Left ventricle myocardium inferior (tissue), 1 donor: ENCODE measurements around the gene DNM1. TPM values are rescaled to one million over a fixed set of nuclear protein-coding genes. Genes with fewer than 3 reads are reported as not detected.

ENCODE experiments used
- DNase-seq: peaks from one replicate; pipeline ENCODE4 v3.0.0-alpha.2; 2020
- H3K27ac ChIP-seq: fragments of 200-600 bp; replicated peaks from 2 replicates; pipeline ENCODE4 v1.8.0; 2021
- H3K27me3 ChIP-seq: fragments of 200-600 bp; 2 replicates; pipeline ENCODE4 v1.8.0; 2021; ENCODE audit warnings: low read depth
- H3K36me3 ChIP-seq: fragments of 200-600 bp; 2 replicates; pipeline ENCODE4 v1.8.0; 2021
- H3K4me1 ChIP-seq: fragments of 200-600 bp; 2 replicates; pipeline ENCODE4 v1.8.0; 2021
- H3K4me3 ChIP-seq: fragments of 200-600 bp; 2 replicates; pipeline ENCODE4 v1.8.0; 2021; ENCODE audit warnings: mild to moderate bottlenecking, moderate library complexity
- H3K9me3 ChIP-seq: fragments of 200-600 bp; replicated peaks from 2 replicates; pipeline ENCODE4 v1.8.0; 2021
- CTCF ChIP-seq: fragments of 200-600 bp; IDR thresholded peaks from 2 replicates; pipeline ENCODE4 v1.8.0; 2021; ENCODE audit warnings: antibody characterized with exemption, mild to moderate bottlenecking, borderline replicate concordance
- intact Hi-C: fragments of 100-400 bp; cut with micrococcal nuclease; formaldehyde crosslinking; loops from one replicate; pipeline ENCODE4 v1.11.0; 2022
- long read RNA-seq: library from polyadenylated mRNA; unstranded; transcript quantifications from one replicate; pipeline ENCODE4 v2.0.0, GENCODE V29; 2021
- total RNA-seq: library from RNA; stranded (reverse); fragmentation: NEBNext Ultra II Directional; extraction: Animal tissue kit (Norgen Biotek cat#: 25700); gene quantifications from one replicate; pipeline ENCODE4 v1.2.1, GENCODE V29; 2021
- donor health status: DM: no; HTN: yes; CAD: no; lungs with severe emphysema.

The DNM1 gene
- total RNA-seq, result 4.9 TPM
- long read RNA-seq, partial matches to known transcripts, result 3 of 12 reads
- long read RNA-seq, other reads (novel, unspliced or antisense), result 9 of 12 reads

- H3K27ac ChIP-seq, result peak within 1 kb of the TSS; percentile 62
- peak; percentile 95 for TF ChIP-seq CTCF
- intact Hi-C loops, result no loop called here
- no peaks in the 10 kb centered on the region for H3K36me3 ChIP-seq
- no peaks in the 10 kb centered on the region for H3K9me3 ChIP-seq
- DNase-seq, result peak; percentile 61
- H3K27me3 ChIP-seq, result peaks cover 25% of the 10 kb centered on the region
- peak within 1 kb of the TSS; percentile 78 for H3K4me3 ChIP-seq
- peaks cover 11% of the 10 kb centered on the region for H3K4me1 ChIP-seq
Measured at GRCh38 chr9:128203024-128203706, at the start of gene DNM1. TSS of gene DNM1 (plus strand) at chr9:128203379. CDS start at chr9:128203471, 92 bp downstream.

- intact Hi-C loops, result no loop called here
- H3K27ac ChIP-seq, result no peak overlapping the region
- peaks cover 18% of the 10 kb centered on the region for H3K4me1 ChIP-seq
Measured at GRCh38 chr9:128153947-128154695, 49.1 kb upstream of the DNM1 start.

DNA sequence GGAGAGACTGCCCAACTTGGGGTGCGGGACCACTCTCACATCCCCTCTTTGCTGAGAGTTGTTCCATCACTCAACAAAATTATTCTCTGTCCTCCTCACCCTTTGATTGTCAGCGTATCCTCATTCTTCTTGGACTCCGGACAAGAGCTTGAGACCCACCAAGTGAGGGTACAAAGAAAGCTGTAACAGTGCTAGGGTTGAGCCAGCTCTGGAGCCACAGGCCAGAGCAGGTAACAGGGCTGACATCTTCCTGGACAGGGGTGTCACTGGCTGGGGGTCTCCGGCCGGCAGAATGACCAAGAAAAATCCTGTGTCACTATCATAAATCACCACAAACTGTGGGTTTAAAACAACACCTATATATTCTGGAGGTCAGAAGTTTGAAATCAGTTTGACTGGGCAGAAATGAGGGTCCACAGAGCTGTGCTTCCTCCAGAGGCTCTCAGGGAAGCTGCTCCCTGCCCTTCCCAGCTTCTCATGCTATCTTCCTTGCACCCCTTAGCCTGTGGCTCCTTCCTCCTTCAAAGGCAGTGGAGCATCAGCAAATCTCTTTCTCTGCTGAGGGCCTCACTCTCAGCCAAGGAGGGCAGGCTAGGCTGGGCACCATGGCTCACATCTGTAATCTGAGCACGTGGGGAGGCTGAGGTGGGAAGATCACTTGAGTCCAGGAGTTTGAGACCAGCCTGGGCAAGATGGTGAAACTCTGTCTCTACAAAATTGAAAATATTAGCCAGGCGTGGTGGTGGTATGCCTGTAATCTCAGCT lies 47.3 kb upstream of the DNM1 start:
- intact Hi-C loops, result no loop called here
- DNase-seq, result no peak
- H3K4me1 ChIP-seq, result peaks cover 16% of the 10 kb centered on the region
- no peaks in the 10 kb centered on the region for H3K27me3 ChIP-seq
- H3K4me3 ChIP-seq, result no peak overlapping the region
- no peak overlapping the region for H3K27ac ChIP-seq
- H3K9me3 ChIP-seq, result no peaks in the 10 kb centered on the region
- no peaks in the 10 kb centered on the region for H3K36me3 ChIP-seq
- no peak for TF ChIP-seq CTCF

More at GRCh38 chr9:128153947-128154695, 49.1 kb upstream of the DNM1 start:
- H3K4me3 ChIP-seq, result no peak overlapping the region
- no peaks in the 10 kb centered on the region for H3K9me3 ChIP-seq
- no peaks in the 10 kb centered on the region for H3K27me3 ChIP-seq
- no peaks in the 10 kb centered on the region for H3K36me3 ChIP-seq
- no peak for TF ChIP-seq CTCF
- DNase-seq, result no peak

DNA sequence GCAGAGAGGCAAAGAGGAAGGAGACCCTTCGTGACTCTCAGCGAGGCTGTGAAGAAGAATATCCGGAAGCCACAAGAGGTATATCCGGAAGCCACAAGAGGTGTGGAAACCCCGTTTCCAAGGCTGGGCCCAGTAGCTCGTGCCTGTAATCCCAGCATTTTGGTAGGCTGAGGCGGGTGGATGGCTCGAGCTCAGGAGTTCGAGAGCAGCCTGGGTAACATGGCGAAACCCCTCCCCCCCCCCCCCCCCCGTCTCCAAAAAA lies 43.7 kb upstream of the DNM1 start:
- Histone ChIP-seq H3K9me3 (no peaks in the 10 kb centered on the region), H3K4me3 (peak overlapping the region; percentile 85), H3K36me3 (peaks cover 20% of the 10 kb centered on the region), H3K27me3 (no peaks in the 10 kb centered on the region), H3K4me1 (peaks cover 29% of the 10 kb centered on the region), H3K27ac (peak overlapping the region; percentile 85)
- intact Hi-C loops, result no loop called here
- no peak for TF ChIP-seq CTCF
- DNase-seq, result no peak

- no peak for TF ChIP-seq CTCF
- intact Hi-C loops, result no loop called here
- Histone ChIP-seq H3K4me3 (peak within 1 kb of the TSS; percentile 85), H3K9me3 (no peaks in the 10 kb centered on the region), H3K27me3 (no peaks in the 10 kb centered on the region), H3K4me1 (peaks cover 29% of the 10 kb centered on the region), H3K27ac (peak within 1 kb of the TSS; percentile 85), H3K36me3 (peaks cover 26% of the 10 kb centered on the region)
- DNase-seq, result peak; percentile 95
Measured at GRCh38 chr9:128159784-128160602, 43.2 kb upstream of the DNM1 start, which contains the start of gene BBLN. TSS of gene BBLN (plus strand) at chr9:128160265. CDS start at chr9:128160408, 143 bp downstream.
